Retina (tissue), 1 donor: ENCODE data around the gene ST7.

Source experiments
- DNase-seq: peaks from one replicate; pipeline ENCODE4 v3.0.0-alpha.2; 2016

Gene ST7

GRCh38 chr7:117164620-117165019, 211.3 kb downstream of the ST7 start:
- no peak for DNase-seq

- DNase-seq, result no peak
Measured at GRCh38 chr7:117165656-117166055, 212.4 kb downstream of the ST7 start.

- no peak for DNase-seq
Measured at GRCh38 chr7:117169907-117170306, 216.6 kb downstream of the ST7 start.

- no peak for DNase-seq
Measured at GRCh38 chr7:117171106-117171505, 217.8 kb downstream of the ST7 start.

- DNase-seq, result no peak
Measured at GRCh38 chr7:117172283-117172682, 219.0 kb downstream of the ST7 start.

GRCh38 chr7:117173035-117173770, 219.9 kb downstream of the ST7 start:
- DNase-seq, result no peak

- DNase-seq, result no peak
Measured at GRCh38 chr7:117176206-117176605, 222.9 kb downstream of the ST7 start.

- DNase-seq, result no peak
Measured at GRCh38 chr7:117178600-117178999, 225.3 kb downstream of the ST7 start.

- no peak for DNase-seq
Measured at GRCh38 chr7:117179701-117180100, 226.4 kb downstream of the ST7 start.

GRCh38 chr7:117183729-117184128, 230.4 kb downstream of the ST7 start:
- no peak for DNase-seq

GRCh38 chr7:117184367-117184766, 231.1 kb downstream of the ST7 start:
- no peak for DNase-seq

GRCh38 chr7:117185124-117185523, 231.8 kb downstream of the ST7 start:
- DNase-seq, result no peak

- no peak for DNase-seq
Measured at GRCh38 chr7:117186218-117187010, 233.1 kb downstream of the ST7 start.

GRCh38 chr7:117188376-117188775, 235.1 kb downstream of the ST7 start:
- DNase-seq, result no peak

GRCh38 chr7:117188949-117189592, 235.8 kb downstream of the ST7 start:
- DNase-seq, result no peak

- no peak for DNase-seq
Measured at GRCh38 chr7:117190104-117190503, 236.8 kb downstream of the ST7 start.

- no peak for DNase-seq
Measured at GRCh38 chr7:117190746-117191435, 237.6 kb downstream of the ST7 start.

- no peak for DNase-seq
Measured at GRCh38 chr7:117192108-117192507, 238.8 kb downstream of the ST7 start.

GRCh38 chr7:117193564-117193963, 240.3 kb downstream of the ST7 start:
- DNase-seq, result no peak

- DNase-seq, result no peak
Measured at GRCh38 chr7:117194445-117194844, 241.1 kb downstream of the ST7 start.

- no peak for DNase-seq
Measured at GRCh38 chr7:117195361-117196029, 242.2 kb downstream of the ST7 start.

GRCh38 chr7:117200132-117200531, 246.8 kb downstream of the ST7 start:
- DNase-seq, result no peak
